Esophagus muscularis mucosa (tissue), 4 donors: ENCODE results near the gene NCAM1. TPM values are rescaled to one million over a fixed set of nuclear protein-coding genes. Genes with fewer than 3 reads are reported as not detected.

Source experiments
- DNase-seq: peaks from one replicate; pipeline ENCODE4 v3.0.0-alpha.2; 2017; ENCODE audit errors: extremely low spot score
- H3K27ac ChIP-seq, 4 donors: fragments of 200-600 bp; sonication (generic); replicated peaks in 1 of 4; 1 replicate in 3 of 4; 2 replicates in 1 of 4; pipeline ENCODE4 v1.5.1; 2016 to 2019; ENCODE audit warnings: mild to moderate bottlenecking in 1 of 4
- H3K27me3 ChIP-seq, 4 donors: fragments of 200-600 bp; sonication (generic); one replicate each; pipeline versions ENCODE4 v1.5.1 to v1.6.0; 2016 to 2019
- H3K36me3 ChIP-seq, 4 donors: fragments of 200-600 bp; sonication (generic); one replicate each; pipeline ENCODE4 v1.5.1; 2016 to 2019
- H3K4me1 ChIP-seq, 4 donors: fragments of 200-600 bp; sonication (generic); one replicate each; pipeline ENCODE4 v1.5.1; 2016 to 2019
- H3K4me3 ChIP-seq, 4 donors: fragments of 200-600 bp; sonication (generic); 1 replicate in 2 of 4; 2 replicates in 2 of 4; pipeline ENCODE4 v1.5.1; 2016 to 2019; ENCODE audit warnings: mild to moderate bottlenecking in 4 of 4, moderate library complexity in 1 of 4
- H3K9me3 ChIP-seq, 4 donors: fragments of 200-600 bp; sonication (generic); 1 replicate in 3 of 4; 2 replicates in 1 of 4; pipeline ENCODE4 v1.5.1; 2016 to 2019
- EP300 ChIP-seq: sonication (generic); formaldehyde crosslinking; IDR thresholded peaks from one replicate; pipeline ENCODE4 v1.6.1; 2017; ENCODE audit warnings: antibody characterized with exemption
- POLR2A ChIP-seq: fragments of 450-650 bp; IDR thresholded peaks from one replicate; pipeline ENCODE4 v1.6.1; 2017; ENCODE audit warnings: antibody characterized with exemption, moderate library complexity, mild to moderate bottlenecking, low read depth
- POLR2AphosphoS5 ChIP-seq, 2 donors: sonication (generic); formaldehyde crosslinking; IDR thresholded peaks; one replicate each; pipeline ENCODE4 v1.6.1; 2017; ENCODE audit warnings: antibody characterized with exemption in 2 of 2
- WGBS: methylation state at CpG from one replicate; pipeline ENCODE4 v1.1.5; 2018; 5-methylcytosine and 5-hydroxymethylcytosine counted together
- intact Hi-C: fragments of 100-400 bp; cut with DNase I; formaldehyde crosslinking; loops from one replicate; pipeline ENCODE4 v1.15.1; 2023
- total RNA-seq, 4 donors: library from RNA; depleted of rRNA; stranded (reverse); fragments of >200 nt; gene quantifications; one replicate each; pipeline versions ENCODE4 v1.1.0 to v1.2.1, GENCODE V29; 2016
- TF ChIP-seq, protein P1 (sequence below), 3 experiments: fragments of 200-600 bp in 2 of 3; fragments of 450-650 bp in 1 of 3; sonication (generic) in 2 of 3; IDR thresholded peaks; one replicate each; pipeline ENCODE4 v1.5.1; 2017 to 2019; ENCODE audit warnings: antibody characterized with exemption in 3 of 3, mild to moderate bottlenecking in 2 of 3, moderate library complexity in 1 of 3

Gene NCAM1
- total RNA-seq, 4 donors from 2014 or later: 83.5 to 161 (median 95.2) TPM

DNA sequence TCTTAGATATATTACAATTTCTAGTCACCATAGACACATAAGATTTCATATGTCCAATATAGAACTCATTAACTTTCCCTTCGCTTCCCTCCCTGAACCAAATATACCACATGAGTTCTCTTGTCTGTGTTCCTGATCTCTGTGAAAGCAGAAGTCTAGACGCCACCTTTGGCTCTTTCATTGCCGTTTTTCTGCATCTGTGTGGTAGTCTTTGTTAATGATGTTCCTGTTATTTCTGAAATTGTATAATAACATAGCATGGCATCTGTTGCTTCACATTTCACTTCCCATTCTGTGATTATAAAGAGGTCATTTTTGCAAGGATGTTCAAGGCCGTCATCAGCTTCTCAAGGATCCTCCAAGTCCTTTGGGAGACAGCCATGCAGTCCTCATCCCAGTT lies 58.5 kb downstream of the NCAM1 start:
- Histone ChIP-seq H3K36me3 (no peaks in the 10 kb centered on the region), H3K27me3 (no peaks in the 10 kb centered on the region), H3K9me3 (no peaks in the 10 kb centered on the region), H3K4me3 (no peak overlapping the region), H3K27ac (no peak overlapping the region), H3K4me1 (peaks cover 10 to 24% (median 12%) of the 10 kb centered on the region in 4 donors)
- intact Hi-C loops: no loop called here
- TF ChIP-seq POLR2AphosphoS5 (IDR thresholded peaks at IDR 0.05) (no peak), EP300 (no peak), POLR2A (no peak)
- TF ChIP-seq, protein P1, sequence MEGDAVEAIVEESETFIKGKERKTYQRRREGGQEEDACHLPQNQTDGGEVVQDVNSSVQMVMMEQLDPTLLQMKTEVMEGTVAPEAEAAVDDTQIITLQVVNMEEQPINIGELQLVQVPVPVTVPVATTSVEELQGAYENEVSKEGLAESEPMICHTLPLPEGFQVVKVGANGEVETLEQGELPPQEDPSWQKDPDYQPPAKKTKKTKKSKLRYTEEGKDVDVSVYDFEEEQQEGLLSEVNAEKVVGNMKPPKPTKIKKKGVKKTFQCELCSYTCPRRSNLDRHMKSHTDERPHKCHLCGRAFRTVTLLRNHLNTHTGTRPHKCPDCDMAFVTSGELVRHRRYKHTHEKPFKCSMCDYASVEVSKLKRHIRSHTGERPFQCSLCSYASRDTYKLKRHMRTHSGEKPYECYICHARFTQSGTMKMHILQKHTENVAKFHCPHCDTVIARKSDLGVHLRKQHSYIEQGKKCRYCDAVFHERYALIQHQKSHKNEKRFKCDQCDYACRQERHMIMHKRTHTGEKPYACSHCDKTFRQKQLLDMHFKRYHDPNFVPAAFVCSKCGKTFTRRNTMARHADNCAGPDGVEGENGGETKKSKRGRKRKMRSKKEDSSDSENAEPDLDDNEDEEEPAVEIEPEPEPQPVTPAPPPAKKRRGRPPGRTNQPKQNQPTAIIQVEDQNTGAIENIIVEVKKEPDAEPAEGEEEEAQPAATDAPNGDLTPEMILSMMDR (IDR thresholded peaks at IDR 0.05): no peak
- DNase-seq: no peak
- WGBS: 71% methylated on average over 4 of the region's 4 CpGs

DNA sequence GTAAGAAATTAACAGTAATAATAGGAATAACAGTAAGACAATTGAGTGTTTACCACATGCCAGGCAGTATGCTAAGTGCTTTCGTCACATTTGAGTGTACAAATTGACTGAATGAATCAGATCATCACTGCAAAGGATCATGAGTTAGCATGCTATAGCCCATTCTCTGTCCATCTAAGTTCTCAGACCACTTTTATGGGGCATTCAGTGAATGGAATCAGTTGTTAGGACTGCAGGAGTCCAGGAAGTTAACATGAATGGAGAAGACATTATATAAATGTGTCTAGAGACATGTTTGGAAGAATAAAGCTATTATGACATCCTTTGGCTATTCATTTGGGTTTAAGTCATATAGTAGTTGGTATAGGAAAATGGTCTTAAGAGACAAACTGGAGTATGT lies 59.9 kb downstream of the NCAM1 start:
- Histone ChIP-seq H3K36me3 (no peaks in the 10 kb centered on the region), H3K9me3 (no peaks in the 10 kb centered on the region), H3K27ac (no peak overlapping the region), H3K4me3 (no peak overlapping the region), H3K27me3 (no peaks in the 10 kb centered on the region), H3K4me1 (peaks cover 3 to 14% (median 6%) of the 10 kb centered on the region in 4 donors)
- 89% methylated on average over 1 of the region's 1 CpG for WGBS
- no peak for DNase-seq
- TF ChIP-seq POLR2AphosphoS5 (IDR thresholded peaks at IDR 0.05) (no peak), POLR2A (no peak), EP300 (no peak)
- TF ChIP-seq, protein P1 (IDR thresholded peaks at IDR 0.05): no peak
- intact Hi-C loops: no loop called here

DNA sequence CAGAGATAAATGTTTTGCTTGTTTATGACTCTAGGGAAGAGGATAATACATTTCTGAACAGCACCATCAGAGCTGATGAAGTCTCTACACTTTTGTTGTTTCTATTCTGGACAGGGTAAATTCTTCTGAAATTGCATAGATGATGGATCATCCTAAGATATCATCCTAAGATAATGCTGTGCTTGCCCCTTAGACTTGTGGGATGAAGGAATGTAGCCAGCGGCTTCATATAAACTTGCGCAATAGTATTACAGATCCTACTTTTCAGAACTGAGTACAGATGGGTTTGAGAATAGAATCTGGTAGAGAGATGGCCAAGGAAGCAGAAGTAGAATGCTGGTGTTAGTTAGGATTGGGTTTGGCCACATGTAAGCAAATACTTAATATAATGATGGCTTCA lies 61.0 kb downstream of the NCAM1 start:
- no peaks in the 10 kb centered on the region for H3K27me3 ChIP-seq
- TF ChIP-seq POLR2AphosphoS5 (IDR thresholded peaks at IDR 0.05) (no peak), POLR2A (no peak), EP300 (no peak)
- TF ChIP-seq, protein P1 (IDR thresholded peaks at IDR 0.05): no peak
- intact Hi-C loops: no loop called here
- H3K27ac ChIP-seq: no peak overlapping the region
- no peak for DNase-seq
- H3K9me3 ChIP-seq: no peaks in the 10 kb centered on the region
- H3K4me1 ChIP-seq: peaks cover 3 to 8% (median 5%) of the 10 kb centered on the region in 4 donors
- WGBS: 95% methylated on average over 2 of the region's 2 CpGs
- no peak overlapping the region for H3K4me3 ChIP-seq
- H3K36me3 ChIP-seq: no peaks in the 10 kb centered on the region

DNA sequence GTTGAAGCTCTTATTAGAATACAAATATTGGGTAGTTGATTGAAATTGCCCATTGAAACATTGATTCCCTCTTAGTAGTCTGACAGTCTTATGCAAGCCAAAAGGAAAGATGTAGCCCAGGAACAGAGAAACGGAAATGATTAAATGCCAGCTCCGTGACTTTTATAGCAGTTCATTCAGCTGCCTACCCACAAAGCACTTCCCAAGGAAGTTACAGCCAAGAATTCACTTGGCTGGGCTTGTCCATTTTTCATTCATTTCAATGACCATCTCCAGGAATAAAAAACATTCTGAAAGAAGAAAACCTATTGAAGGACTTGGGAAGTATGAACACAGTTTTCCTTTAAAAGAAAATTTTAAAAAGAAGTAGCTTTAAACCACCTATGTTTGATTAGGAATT lies 62.0 kb downstream of the NCAM1 start:
- H3K36me3 ChIP-seq: no peaks in the 10 kb centered on the region
- TF ChIP-seq POLR2A (no peak), EP300 (no peak), POLR2AphosphoS5 (IDR thresholded peaks at IDR 0.05) (no peak)
- TF ChIP-seq, protein P1 (IDR thresholded peaks at IDR 0.05): no peak
- no peaks in the 10 kb centered on the region for H3K9me3 ChIP-seq
- intact Hi-C loops: no loop called here
- H3K4me1 ChIP-seq: peaks cover 3 to 8% (median 5%) of the 10 kb centered on the region in 4 donors
- no peaks in the 10 kb centered on the region for H3K27me3 ChIP-seq
- no peak for DNase-seq
- H3K4me3 ChIP-seq: no peak overlapping the region
- 13% methylated on average over 2 of the region's 2 CpGs for WGBS
- H3K27ac ChIP-seq: no peak overlapping the region

DNA sequence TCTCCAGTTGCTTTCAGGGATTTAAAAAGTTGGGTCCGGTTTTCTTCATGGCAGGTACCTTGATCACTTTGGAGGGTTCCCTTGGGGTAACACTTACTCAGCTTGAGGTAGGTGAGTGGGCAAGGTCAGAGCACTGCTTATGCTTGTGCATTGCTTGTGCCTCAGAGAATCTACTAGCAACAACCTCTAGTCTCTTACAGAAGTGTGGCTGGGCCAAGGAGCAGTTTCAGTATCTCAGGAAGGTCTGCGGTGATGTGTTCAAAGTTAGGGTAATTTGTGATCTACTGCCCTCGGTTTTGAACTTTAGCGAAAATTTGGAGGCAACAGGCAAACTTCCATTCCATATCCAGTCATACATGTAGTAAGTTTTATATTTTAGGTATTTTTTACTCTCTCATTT lies 62.8 kb downstream of the NCAM1 start:
- 91% methylated on average over 4 of the region's 4 CpGs for WGBS
- TF ChIP-seq EP300: no peak
- no peak for TF ChIP-seq POLR2AphosphoS5 (IDR thresholded peaks at IDR 0.05)
- TF ChIP-seq POLR2A: no peak
- TF ChIP-seq, protein P1 (IDR thresholded peaks at IDR 0.05): no peak
- Histone ChIP-seq H3K9me3 (no peaks in the 10 kb centered on the region), H3K4me3 (no peak overlapping the region), H3K36me3 (no peaks in the 10 kb centered on the region), H3K27me3 (no peaks in the 10 kb centered on the region), H3K27ac (no peak overlapping the region), H3K4me1 (peaks cover 3 to 9% (median 6%) of the 10 kb centered on the region in 4 donors)
- no peak for DNase-seq
- intact Hi-C loops: no loop called here
